DMS114 treated with DMSO at 0.1 percent for 48 hours (cell line): ENCODE measurements around the gene ZKSCAN7.
"Not testable (repeated sequence)": the region's sequence is repeated elsewhere in the genome, so short reads cannot be mapped to it uniquely, and the experiment has no call there.

Experiments used
- DNase-seq: peaks from one replicate; lab custom pipeline; 2025; ENCODE audit not compliant: unreplicated experiment; lab: John Stamatoyannopoulos, UW

The ZKSCAN7 gene

DNA sequence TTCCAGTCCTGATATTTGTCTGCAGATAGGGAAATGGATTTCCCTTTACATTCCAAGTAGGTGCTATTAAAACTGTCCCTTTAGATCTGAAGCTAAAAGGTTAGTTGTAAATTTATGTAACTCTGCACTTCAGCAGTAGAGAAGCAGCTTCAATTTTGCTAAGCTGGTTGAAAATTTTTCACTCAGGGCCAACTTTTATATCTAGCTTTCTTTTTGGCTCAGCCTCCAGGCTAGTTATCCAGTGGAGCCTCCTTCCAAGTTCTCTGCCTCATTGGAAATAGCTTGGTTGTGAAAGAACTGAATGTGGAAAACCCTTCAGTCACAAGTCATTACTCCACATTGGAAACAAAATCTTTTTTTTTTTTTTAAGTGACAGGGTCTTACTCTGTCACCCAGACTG lies 21.6 kb downstream of the ZKSCAN7 start:
- no peak for DNase-seq

DNA sequence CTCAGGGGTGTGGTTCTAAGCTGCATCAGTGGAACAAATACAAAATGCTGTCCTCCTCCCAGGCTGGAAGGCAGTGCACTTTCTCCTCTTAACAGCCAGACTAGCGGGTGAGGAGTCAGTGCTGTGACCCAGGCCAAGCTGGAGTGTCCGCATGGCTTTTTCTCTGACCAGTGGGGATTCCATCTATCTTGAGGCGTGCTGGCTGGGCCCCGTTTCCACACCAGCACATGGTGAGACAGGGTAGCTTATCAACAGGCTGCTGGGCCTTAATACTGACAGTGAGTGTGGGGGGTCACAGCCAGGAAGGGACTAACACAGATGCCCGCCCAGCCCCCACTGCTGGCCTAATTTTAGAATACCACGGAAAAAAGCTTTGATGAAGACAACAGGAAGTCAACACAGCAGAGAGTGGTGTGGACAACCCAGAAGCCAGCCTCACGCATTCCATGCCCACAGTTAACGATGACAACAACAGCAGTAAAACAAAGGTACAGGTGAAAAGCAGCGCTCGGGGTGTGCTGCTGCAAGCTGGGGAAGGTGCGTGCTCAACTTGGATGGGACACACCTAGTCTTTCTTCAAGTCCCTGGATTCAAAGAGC lies 22.5 kb downstream of the ZKSCAN7 start:
- not testable (repeated sequence) for DNase-seq

DNA sequence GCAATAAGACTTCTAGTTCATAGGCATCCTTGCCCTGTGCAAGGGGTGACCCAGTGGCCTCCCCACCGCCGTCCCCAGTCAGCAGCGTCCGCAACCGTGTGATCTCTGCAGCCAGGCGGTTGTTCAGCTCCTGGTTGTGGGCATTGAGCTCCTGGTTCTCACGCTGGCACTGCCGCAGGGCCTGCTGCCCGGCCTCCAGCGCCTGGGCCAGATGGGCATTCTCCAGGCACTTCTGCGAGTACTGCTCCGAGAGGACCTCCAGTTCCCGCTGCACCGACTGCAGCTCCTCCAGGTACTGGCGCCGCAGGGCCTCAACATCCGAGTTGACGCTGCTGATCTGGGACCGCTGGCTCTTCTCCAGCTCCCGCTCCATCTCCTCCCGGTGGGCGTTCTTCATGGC lies 23.3 kb downstream of the ZKSCAN7 start:
- not testable (repeated sequence) for DNase-seq

DNA sequence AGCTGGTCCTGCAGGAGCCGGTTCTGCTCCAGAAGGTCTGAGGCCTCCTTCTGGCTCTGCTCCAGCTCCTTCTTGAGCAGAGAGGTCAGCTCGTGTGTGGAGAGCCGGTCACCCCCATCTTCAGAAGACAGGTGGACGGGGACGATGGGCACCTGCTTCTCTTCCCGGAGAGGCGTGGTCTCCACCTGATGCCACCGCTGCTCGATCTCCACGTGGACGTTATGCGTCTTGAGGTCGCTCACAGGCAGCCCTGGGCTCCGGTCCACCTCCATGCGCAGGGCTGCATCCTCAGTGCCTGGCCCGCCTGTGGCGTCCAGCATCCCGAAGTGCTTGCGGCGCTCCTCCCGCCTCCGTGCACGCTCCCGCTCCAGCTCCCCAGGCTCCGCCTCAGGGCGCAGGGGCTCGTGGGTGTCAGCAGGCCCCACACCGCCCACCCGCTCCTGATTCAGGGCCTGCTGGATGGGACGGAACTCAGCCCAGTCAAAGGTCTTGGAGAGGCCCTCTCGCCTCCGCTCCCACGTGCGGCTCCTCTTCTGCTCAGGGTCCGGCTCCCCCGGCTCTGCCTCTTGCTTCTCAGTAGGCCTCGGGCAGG lies 24.0 kb downstream of the ZKSCAN7 start:
- not testable (repeated sequence) for DNase-seq

DNA sequence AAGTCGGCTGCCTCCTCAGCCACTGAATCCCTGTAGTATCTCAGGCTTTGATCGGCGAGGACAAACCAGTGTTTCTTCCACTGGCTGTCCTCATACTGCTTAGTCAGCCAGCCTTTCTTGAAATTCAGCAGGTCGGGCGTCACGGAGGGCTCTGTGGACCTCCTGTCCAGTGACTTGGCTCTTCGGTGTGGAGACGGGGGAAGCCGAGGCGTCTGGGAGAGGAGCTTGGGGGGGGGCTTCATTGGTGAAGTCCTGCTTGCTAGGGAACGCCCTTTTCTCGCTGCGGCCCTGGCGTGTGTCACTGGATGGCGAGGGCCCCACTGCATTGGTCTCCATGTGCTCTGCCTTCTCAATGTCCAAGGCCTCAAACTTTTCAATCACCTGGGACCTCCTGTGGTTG lies 24.8 kb downstream of the ZKSCAN7 start:
- DNase-seq: not testable (repeated sequence)

DNA sequence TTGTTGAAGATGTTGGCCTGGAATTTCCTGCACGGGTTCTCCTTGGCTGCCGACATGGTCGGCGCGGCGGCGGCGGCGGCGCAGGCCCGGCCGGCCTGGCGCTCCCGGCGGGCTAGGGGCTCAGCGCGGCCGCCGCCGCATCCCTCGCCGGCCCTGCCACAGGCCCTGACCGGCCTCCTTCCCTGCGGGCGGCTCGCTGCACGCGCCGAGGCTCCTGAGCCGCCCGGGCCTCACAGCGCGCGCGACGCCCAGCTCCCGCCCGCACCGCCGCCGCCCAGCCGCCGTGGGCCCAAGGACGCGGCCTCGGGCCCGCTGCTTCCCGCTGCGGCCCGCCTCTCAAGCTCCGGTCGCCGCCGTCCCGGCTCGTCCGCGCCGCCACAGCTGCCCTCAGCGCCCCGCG lies 26.0 kb downstream of the ZKSCAN7 start:
- not testable (repeated sequence) for DNase-seq

DNA sequence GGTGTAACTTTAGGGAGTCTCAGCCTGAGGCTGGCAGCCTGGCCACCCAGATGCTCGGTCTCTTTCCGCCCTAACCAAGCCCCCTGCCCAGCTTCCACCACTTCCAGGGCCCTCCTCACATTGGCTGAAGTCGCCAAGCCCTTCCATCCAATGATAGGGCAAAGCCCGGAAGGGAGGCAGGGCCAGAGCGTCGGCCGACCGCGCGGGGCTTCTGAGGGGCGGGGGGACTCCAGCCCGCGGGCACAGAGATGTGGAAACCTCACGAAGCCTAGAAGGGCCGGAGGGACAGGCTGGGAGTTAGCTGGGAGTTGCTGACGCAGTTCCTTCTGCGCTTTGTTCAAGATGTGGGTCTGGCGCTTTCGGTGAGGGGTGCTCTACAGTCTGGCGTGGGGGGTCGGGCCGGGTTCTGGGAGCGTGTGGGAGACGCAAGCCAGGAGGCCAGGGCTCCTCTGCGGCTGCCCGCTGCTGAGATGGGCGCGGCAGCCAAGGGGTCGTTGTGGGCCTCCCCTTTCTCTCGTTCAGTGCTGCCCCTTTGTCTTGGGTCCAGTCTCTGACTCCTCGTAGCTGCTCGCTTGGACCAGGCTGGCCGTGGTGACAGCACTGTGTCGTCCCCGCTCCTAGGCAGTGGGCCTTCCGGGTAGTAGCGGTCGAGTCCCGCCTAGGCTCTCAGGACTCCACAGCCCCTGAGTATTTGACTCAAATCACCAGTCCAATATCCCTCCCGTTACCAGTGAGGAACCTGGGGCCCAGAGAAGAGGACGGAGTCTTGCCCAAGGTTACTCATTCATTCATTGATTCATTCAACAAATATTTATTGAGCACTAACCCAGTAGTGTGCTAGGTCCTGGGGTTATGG lies 29.9 kb downstream of the ZKSCAN7 start, which contains the start of gene ZNF660:
Gene ZNF660 (plus strand): TSS at position 319 of the 856 bp plus-strand sequence. CDS start 9,230 bp downstream, outside the sequence.
- no peak for DNase-seq

DNA sequence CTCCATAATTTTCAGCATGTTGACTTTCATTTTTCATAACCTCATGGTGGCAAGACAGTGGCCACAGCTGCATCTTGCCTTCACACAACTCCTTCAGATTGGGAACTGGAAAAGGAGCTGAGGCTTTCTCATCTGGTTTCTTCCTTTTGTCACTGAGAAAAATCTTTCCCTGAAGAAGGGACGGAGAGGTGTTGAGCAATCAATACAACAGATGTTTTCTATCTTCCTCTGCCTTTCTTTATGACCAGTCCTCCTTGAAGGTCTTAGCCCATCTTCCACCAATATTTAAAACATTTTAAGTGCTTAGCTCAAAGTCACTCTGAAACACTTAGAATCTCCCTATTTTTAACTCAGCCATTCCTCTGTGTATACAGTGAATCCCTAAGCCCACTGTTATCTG lies 41.6 kb downstream of the ZKSCAN7 start:
- DNase-seq: no peak

DNA sequence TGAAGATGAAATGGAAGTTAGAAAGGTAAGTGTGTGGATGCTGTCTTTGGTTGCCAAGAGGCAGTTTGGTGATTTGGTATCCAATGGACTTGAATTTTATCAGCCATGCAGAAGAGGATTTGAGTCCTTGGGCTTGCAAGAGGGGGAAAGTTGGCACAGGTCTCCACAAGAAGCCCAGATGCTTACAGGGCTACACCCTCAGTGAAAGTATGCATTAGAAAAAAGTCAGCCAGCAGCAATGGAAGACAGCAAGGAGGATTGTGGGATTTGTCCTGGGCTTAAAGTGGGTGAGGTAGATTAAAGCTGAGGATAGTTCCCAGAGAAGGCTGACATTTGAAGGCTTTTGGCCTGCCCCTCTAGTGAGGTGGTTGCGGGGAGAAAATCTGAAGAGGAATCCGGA lies 46.8 kb downstream of the ZKSCAN7 start:
- DNase-seq: no peak

DNA sequence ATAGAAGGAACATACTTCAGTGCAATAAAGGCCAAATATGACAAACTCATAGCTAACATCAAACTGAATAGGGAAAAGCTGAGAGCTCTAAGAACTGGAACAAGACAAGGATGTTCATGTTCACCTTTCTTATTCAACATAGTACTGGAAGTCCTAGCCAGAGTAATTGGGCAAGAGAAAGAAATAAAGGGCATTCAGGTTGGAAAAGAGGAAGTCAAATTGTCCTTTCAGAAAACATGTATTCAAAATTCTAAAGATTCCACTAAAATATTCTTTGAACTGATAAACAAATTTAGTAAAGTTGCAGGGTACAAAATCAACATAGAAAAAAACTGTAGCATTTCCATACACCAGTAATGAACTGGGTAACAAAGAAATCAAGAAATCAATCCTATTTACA lies 57.7 kb downstream of the ZKSCAN7 start:
- DNase-seq: no peak
